Endothelial cell of umbilical vein (primary cell): ENCODE results near the gene AUTS2. TPM values are rescaled to one million over a fixed set of nuclear protein-coding genes. Genes with fewer than 3 reads are reported as not detected.

Experiments used
- BruUV-seq: library from RNA; stranded (reverse); fragments of 400-500 nt; replicated peaks from 2 replicates; lab custom pipeline; 2021; lab: Mats Ljungman, UMichigan
- CTCF ChIA-PET: fragments of 300-600, 350-600 bp; sonication (Branson Sonifier 250); formaldehyde crosslinking; loops from one replicate; lab custom pipeline; 2021; ENCODE audit warnings: antibody characterized with exemption, inconsistent platforms; lab: Charles Lee
- POLR2A ChIA-PET: fragments of 300-600, 350-600 bp; sonication (Branson Sonifier 250); formaldehyde crosslinking; loops from one replicate; lab custom pipeline; 2021; ENCODE audit warnings: antibody characterized with exemption, inconsistent platforms; lab: Charles Lee
- DNase-seq: peaks from one replicate; pipeline ENCODE4 v3.0.0-alpha.2; 2011; ENCODE audit warnings: low read depth, low spot score
- FAIRE-seq: peaks from 2 replicates; lab custom pipeline; 2011; peaks lifted over from hg19 to GRCh38; lab: Jason Lieb, UNC
- H2AFZ ChIP-seq: 2 replicates; pipeline ENCODE4 v1.6.0; 2012; ENCODE audit warnings: low read depth, low read length, control low read depth, inconsistent platforms
- H3K27ac ChIP-seq: 2 replicates; pipeline ENCODE4 v1.5.1; 2011; ENCODE audit warnings: low read depth, mild to moderate bottlenecking, control low read depth, low read length, moderate library complexity; ENCODE audit not compliant: insufficient read depth
- H3K27me3 ChIP-seq, 2 experiments: 2 replicates each; pipeline versions ENCODE4 v1.6.0 to v1.6.1; 2011; ENCODE audit warnings: low read length in 2 of 2, mixed read lengths in 1 of 2; ENCODE audit not compliant: control insufficient read depth in 2 of 2, insufficient read depth in 2 of 2
- H3K36me3 ChIP-seq, 2 experiments: 2 replicates in 1 of 2; 3 replicates in 1 of 2; pipeline ENCODE4 v1.5.1; 2011; ENCODE audit warnings: low read length in 2 of 2, mild to moderate bottlenecking in 1 of 2, moderate library complexity in 1 of 2; ENCODE audit not compliant: control insufficient read depth in 2 of 2, insufficient read depth in 2 of 2; ENCODE audit errors: extremely low read depth in 1 of 2
- H3K4me1 ChIP-seq: 3 replicates; pipeline ENCODE4 v1.5.1; 2011; ENCODE audit warnings: mild to moderate bottlenecking, low read length; ENCODE audit not compliant: control insufficient read depth, insufficient read depth; ENCODE audit errors: extremely low read depth
- H3K4me2 ChIP-seq: 2 replicates; pipeline ENCODE4 v1.6.1; 2011; ENCODE audit warnings: low read length, control low read depth, mixed read lengths; ENCODE audit not compliant: insufficient read depth
- H3K4me3 ChIP-seq, 3 experiments: fragments of 200-600 bp in 1 of 3; sonication (generic), shearing (Covaris generic) in 1 of 3; replicated peaks in 1 of 3; 2 replicates each; pipeline ENCODE4 v1.5.1; 2011 to 2016; ENCODE audit warnings: control low read depth in 3 of 3, low read length in 3 of 3, mild to moderate bottlenecking in 2 of 3, inconsistent platforms in 1 of 3, low read depth in 1 of 3, moderate library complexity in 1 of 3; ENCODE audit not compliant: insufficient read depth in 1 of 3
- H3K79me2 ChIP-seq: 2 replicates; pipeline ENCODE4 v1.6.0; 2012; ENCODE audit warnings: low read length, inconsistent platforms; ENCODE audit not compliant: control insufficient read depth, insufficient read depth
- H3K9ac ChIP-seq: replicated peaks from 2 replicates; pipeline ENCODE3; 2011; ENCODE audit warnings: low read length, control low read depth; ENCODE audit not compliant: insufficient read depth; ENCODE audit errors: extremely low read depth
- H3K9me1 ChIP-seq: replicated peaks from 3 replicates; pipeline ENCODE4 v1.6.0; 2011; ENCODE audit warnings: mild to moderate bottlenecking, low read length; ENCODE audit not compliant: control insufficient read depth, insufficient read depth; ENCODE audit errors: extremely low read depth
- H3K9me3 ChIP-seq: replicated peaks from 2 replicates; pipeline ENCODE4 v1.5.1; 2012; ENCODE audit warnings: low read length, inconsistent platforms; ENCODE audit not compliant: control insufficient read depth, insufficient read depth
- H4K20me1 ChIP-seq: replicated peaks from 2 replicates; pipeline ENCODE3; 2011; ENCODE audit warnings: mild to moderate bottlenecking, low read length; ENCODE audit not compliant: control insufficient read depth, insufficient read depth; ENCODE audit errors: extremely low read depth
- EZH2 ChIP-seq: IDR thresholded peaks from 2 replicates; pipeline ENCODE4 v1.6.1; 2012; ENCODE audit warnings: borderline replicate concordance, low read depth, mild to moderate bottlenecking, moderate library complexity, low read length, inconsistent platforms; ENCODE audit not compliant: severe bottlenecking
- FOS ChIP-seq: IDR thresholded peaks from 2 replicates; pipeline ENCODE4 v1.6.1; 2011; ENCODE audit warnings: mild to moderate bottlenecking, low read length, moderate library complexity, borderline replicate concordance; ENCODE audit not compliant: insufficient read depth
- GATA2 ChIP-seq: IDR thresholded peaks from 2 replicates; pipeline ENCODE4 v1.7.0; 2011; ENCODE audit warnings: low read depth, mild to moderate bottlenecking, moderate library complexity, mixed read lengths, low read length; ENCODE audit not compliant: insufficient read length, insufficient read depth
- JUN ChIP-seq: IDR thresholded peaks from 2 replicates; pipeline ENCODE4 v1.6.1; 2011; ENCODE audit warnings: borderline replicate concordance, low read depth; ENCODE audit not compliant: insufficient read length, insufficient read depth
- MYC ChIP-seq: IDR thresholded peaks from one replicate; pipeline ENCODE4 v1.6.1; 2011; ENCODE audit warnings: mild to moderate bottlenecking, low read depth, low read length
- POLR2A ChIP-seq: IDR thresholded peaks from 2 replicates; pipeline ENCODE4 v1.6.1; 2012; ENCODE audit warnings: low read depth, mild to moderate bottlenecking, control low read depth, low read length
- POLR2AphosphoS5 ChIP-seq: IDR thresholded peaks from 2 replicates; pipeline ENCODE4 v1.6.1; 2012; ENCODE audit warnings: low read depth, mild to moderate bottlenecking, control low read depth, low read length, moderate library complexity; ENCODE audit not compliant: insufficient read depth
- dilution Hi-C: fragments of 300-500 bp; cut with MboI; formaldehyde crosslinking; loops from one replicate; pipeline ENCODE4 v1.15.0; 2019; ENCODE audit warnings: low sequenced_read_pairs; ENCODE audit not compliant: extremely low pct_ligation_motif_present
- intact Hi-C: fragments of 100-400 bp; cut with micrococcal nuclease; formaldehyde crosslinking; loops from one replicate; pipeline ENCODE4 v1.10.0; 2022
- polyA plus RNA-seq, 4 experiments: library from polyadenylated mRNA; depleted of rRNA in 3 of 4; stranded (reverse) in 3 of 4; unstranded in 1 of 4; fragments of >200 nt; gene quantifications; 2 replicates each; pipeline versions ENCODE4 v1.2.1 to v1.2.3, GENCODE V29; 2011 to 2012; ENCODE audit warnings: missing spikeins in 1 of 4
- total RNA-seq: library from RNA; stranded (reverse); gene quantifications from 2 replicates; pipeline ENCODE4 v1.2.3, GENCODE V29; 2021
- TF ChIP-seq, protein P1 (sequence below): IDR thresholded peaks from 2 replicates; pipeline ENCODE4 v1.6.1; 2011; ENCODE audit not compliant: insufficient read depth, insufficient read length
- TF ChIP-seq, protein P2 (sequence below), 2 donors: IDR thresholded peaks; 1 replicate in 1 of 2; 2 replicates in 1 of 2; pipeline ENCODE4 v1.5.1; 2011; ENCODE audit warnings: low read length in 2 of 2, mild to moderate bottlenecking in 2 of 2, moderate library complexity in 2 of 2, control low read depth in 1 of 2, inconsistent platforms in 1 of 2, low read depth in 1 of 2; ENCODE audit not compliant: insufficient read depth in 1 of 2; ENCODE audit errors: extremely low read depth in 1 of 2

Gene AUTS2
- total and polyA plus RNA-seq, 2 donors (not counting 3 experiments of a cell fraction or from before 2014, with no cell fraction given) = 0.59 to 8.0 TPM

DNA sequence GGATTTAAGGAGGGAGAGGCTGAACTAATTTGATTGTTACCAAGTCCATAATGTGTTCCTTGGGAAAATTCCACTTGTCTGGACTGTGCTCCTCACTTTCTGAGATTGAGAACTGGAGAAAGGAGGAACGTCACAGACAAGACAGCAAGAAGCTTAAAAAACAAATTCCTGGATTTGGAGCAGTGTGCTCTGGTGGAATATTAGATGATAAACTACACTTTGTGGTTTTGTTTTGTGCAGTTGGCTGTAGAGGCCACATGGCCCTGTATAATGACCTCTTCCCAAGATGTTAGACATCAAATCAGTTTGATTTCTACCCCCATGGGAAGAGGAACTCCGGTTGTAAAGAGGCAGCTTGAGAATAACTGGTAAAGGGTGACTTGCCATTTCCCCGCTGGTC, 1112.4 kb downstream of the AUTS2 start:
- H3K27me3 ChIP-seq = no peaks in the 10 kb centered on the region
- no peaks in the 10 kb centered on the region for H4K20me1 ChIP-seq
- no peak overlapping the region for H3K4me2 ChIP-seq
- dilution Hi-C loops = no loop called here
- H3K9ac ChIP-seq = no peak overlapping the region
- DNase-seq (no peak), FAIRE-seq (no peak)
- TF ChIP-seq POLR2A = no peak
- TF ChIP-seq, protein P1, sequence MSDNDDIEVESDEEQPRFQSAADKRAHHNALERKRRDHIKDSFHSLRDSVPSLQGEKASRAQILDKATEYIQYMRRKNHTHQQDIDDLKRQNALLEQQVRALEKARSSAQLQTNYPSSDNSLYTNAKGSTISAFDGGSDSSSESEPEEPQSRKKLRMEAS = no peak
- no peak for TF ChIP-seq EZH2
- no peak for TF ChIP-seq JUN
- no peak for TF ChIP-seq GATA2
- TF ChIP-seq, protein P2, sequence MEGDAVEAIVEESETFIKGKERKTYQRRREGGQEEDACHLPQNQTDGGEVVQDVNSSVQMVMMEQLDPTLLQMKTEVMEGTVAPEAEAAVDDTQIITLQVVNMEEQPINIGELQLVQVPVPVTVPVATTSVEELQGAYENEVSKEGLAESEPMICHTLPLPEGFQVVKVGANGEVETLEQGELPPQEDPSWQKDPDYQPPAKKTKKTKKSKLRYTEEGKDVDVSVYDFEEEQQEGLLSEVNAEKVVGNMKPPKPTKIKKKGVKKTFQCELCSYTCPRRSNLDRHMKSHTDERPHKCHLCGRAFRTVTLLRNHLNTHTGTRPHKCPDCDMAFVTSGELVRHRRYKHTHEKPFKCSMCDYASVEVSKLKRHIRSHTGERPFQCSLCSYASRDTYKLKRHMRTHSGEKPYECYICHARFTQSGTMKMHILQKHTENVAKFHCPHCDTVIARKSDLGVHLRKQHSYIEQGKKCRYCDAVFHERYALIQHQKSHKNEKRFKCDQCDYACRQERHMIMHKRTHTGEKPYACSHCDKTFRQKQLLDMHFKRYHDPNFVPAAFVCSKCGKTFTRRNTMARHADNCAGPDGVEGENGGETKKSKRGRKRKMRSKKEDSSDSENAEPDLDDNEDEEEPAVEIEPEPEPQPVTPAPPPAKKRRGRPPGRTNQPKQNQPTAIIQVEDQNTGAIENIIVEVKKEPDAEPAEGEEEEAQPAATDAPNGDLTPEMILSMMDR (IDR thresholded peaks at IDR 0.05; ENCODE audit: extremely low read depth in 1 of 2, insufficient read depth in 1 of 2, low read depth in 1 of 2, low read length in 2 of 2) = no peak
- no peak for TF ChIP-seq POLR2AphosphoS5
- TF ChIP-seq FOS = no peak
- no peak for TF ChIP-seq MYC
- no peak overlapping the region for H3K27ac ChIP-seq
- no peaks in the 10 kb centered on the region for H3K36me3 ChIP-seq
- no peaks in the 10 kb centered on the region for H3K79me2 ChIP-seq
- ChIA-PET CTCF (no interaction called here), POLR2A (no interaction called here)
- H2AFZ ChIP-seq = no peak overlapping the region
- no peak overlapping the region for H3K4me3 ChIP-seq
- H3K4me1 ChIP-seq = peaks cover under 1% of the 10 kb centered on the region
- no peaks in the 10 kb centered on the region for H3K9me1 ChIP-seq
- intact Hi-C loops = no loop called here
- no peaks in the 10 kb centered on the region for H3K9me3 ChIP-seq
- BruUV-seq = no TSS peak
